HG03097 (cell line): ENCODE measurements around the gene IL18RAP.
A peak's percentile ranks its signal among the peaks of the same experiment; 100 is the strongest.

Experiments used
- ATAC-seq: cut with Tn5 transposase; IDR thresholded peaks from one replicate; pipeline ENCODE4 v1.9.1; 2021; ENCODE audit not compliant: unreplicated experiment, low FRiP score

IL18RAP gene

GRCh38 chr2:102422910-102423309, at the start of gene IL18RAP:
Gene IL18RAP, plus strand, starts transcription at chr2:102423160. Its CDS starts 118 bp downstream, at chr2:102423278.
- ATAC-seq = no peak

- ATAC-seq = no peak
These were observed 46.8 kb upstream of the IL18RAP start for GRCh38 chr2:102376052-102376591.

- no peak for ATAC-seq
These were observed 39.2 kb upstream of the IL18RAP start for GRCh38 chr2:102383722-102384121.

- no peak for ATAC-seq
These were observed 37.4 kb upstream of the IL18RAP start for GRCh38 chr2:102385522-102385921.

GRCh38 chr2:102386004-102386403, 37.0 kb upstream of the IL18RAP start:
- no peak for ATAC-seq

GRCh38 chr2:102386867-102387541, 36.0 kb upstream of the IL18RAP start:
- ATAC-seq = no peak

GRCh38 chr2:102387763-102388546, 35.0 kb upstream of the IL18RAP start:
- no peak for ATAC-seq

GRCh38 chr2:102391565-102391964, 31.4 kb upstream of the IL18RAP start:
- ATAC-seq = no peak

GRCh38 chr2:102392096-102392495, 30.9 kb upstream of the IL18RAP start:
- no peak for ATAC-seq

GRCh38 chr2:102392942-102393341, 30.0 kb upstream of the IL18RAP start:
- ATAC-seq = no peak

GRCh38 chr2:102396012-102396411, 26.9 kb upstream of the IL18RAP start:
- no peak for ATAC-seq

GRCh38 chr2:102397209-102397608, 25.8 kb upstream of the IL18RAP start:
- no peak for ATAC-seq

GRCh38 chr2:102399499-102400141, 23.3 kb upstream of the IL18RAP start:
- no peak for ATAC-seq

- no peak for ATAC-seq
These were observed 21.5 kb upstream of the IL18RAP start for GRCh38 chr2:102401456-102401855.

- ATAC-seq = no peak
These were observed 21.1 kb upstream of the IL18RAP start for GRCh38 chr2:102401865-102402264.

- no peak for ATAC-seq
These were observed 12.0 kb upstream of the IL18RAP start for GRCh38 chr2:102410952-102411351.

GRCh38 chr2:102412199-102412598, 10.8 kb upstream of the IL18RAP start:
- no peak for ATAC-seq

- ATAC-seq = peak; percentile 64
These were observed 5.0 kb upstream of the IL18RAP start for GRCh38 chr2:102417946-102418345.

GRCh38 chr2:102418421-102418961, 4.5 kb upstream of the IL18RAP start:
- peak; percentile 79 for ATAC-seq

- no peak for ATAC-seq
These were observed 2.7 kb upstream of the IL18RAP start for GRCh38 chr2:102420290-102420689.
